HG02973 (cell line): Measurements from ENCODE around the gene ARFGEF2.
"Not testable (repeated sequence)": the region's sequence is repeated elsewhere in the genome, so short reads cannot be mapped to it uniquely, and the experiment has no call there.

Experiments
- ATAC-seq: cut with Tn5 transposase; IDR thresholded peaks from one replicate; pipeline ENCODE4 v1.9.1; 2021; ENCODE audit warnings: moderate library complexity; ENCODE audit not compliant: unreplicated experiment

Gene ARFGEF2

DNA sequence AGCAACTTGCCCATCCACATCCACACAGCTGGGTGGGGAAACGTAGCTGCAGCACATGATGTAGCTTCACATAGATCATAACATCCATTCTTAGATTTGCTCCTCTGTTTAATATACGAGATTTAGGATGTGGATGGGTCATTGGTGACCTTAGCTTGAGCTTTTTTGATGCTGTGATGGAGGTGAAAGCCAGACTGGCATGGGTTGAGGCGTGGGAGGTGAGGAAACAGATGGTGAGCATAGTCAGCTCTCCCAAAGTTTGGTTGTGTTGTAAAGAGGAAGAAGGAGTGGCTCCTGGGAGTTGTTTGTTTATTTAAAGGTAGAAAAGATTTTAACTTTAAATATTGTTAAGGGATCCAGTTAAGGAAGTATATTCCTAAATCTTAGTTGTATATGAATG lies 5.3 kb downstream of the ARFGEF2 start:
- no peak for ATAC-seq

DNA sequence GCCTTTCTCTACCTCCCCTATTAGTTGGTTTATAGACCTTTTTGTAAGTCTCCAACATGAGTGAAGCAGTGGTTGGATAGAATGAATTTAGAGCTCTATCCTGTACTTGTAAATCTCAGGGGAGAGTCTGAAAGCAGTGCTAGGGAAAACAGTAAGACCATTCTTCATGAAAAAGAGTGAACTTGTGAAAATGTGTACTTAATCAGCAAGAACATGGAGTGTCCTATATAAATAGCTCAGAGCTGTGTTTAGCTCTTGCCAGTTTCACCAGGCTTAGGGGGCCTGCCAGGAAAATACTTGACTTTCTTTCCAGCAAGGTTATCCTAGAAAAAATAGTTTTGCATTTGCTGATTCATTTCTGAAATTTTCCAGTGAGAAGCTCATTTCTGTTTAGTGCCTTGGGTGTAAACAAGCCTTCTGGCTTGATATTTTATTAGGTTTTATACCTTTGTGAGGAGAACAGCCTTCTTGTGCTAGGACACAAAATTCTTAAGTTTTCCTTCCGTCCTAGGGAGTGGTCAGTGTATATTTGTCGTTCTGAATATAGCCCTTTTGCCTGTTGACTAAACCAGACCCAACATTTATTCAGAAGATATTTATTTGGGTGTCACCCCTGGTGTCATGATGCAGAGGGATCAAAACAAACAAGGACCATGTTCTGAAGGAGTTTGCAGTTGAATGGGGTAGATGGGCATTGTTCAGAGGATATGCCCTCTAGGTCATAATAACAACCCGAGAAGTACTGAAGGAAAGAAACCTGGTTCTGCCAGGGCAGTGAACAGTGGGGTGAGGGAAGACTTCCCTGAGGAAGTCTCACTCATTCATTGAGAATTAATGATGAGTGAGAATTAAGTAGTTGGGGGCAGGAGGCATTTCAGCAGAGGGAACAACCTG lies 7.6 kb downstream of the ARFGEF2 start:
- no peak for ATAC-seq

DNA sequence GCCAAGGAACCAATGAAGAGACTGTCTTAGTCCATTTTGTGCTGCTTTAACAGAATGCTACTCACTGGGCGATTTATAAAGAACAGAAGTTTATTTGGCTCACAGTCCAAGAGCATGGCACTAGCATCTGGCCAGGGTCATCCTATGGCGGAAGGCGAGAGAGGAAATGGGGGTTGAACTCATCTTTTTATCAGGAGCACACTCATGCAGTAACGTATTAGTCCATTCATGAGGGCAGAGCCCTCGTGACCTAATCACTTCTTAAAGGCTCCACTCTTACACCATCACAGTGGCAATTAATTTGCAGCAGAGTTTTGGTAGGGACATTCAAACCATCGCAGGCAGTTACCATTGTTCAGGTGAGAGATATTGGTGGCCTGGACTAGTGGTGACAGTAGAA lies 8.5 kb downstream of the ARFGEF2 start:
- no peak for ATAC-seq

DNA sequence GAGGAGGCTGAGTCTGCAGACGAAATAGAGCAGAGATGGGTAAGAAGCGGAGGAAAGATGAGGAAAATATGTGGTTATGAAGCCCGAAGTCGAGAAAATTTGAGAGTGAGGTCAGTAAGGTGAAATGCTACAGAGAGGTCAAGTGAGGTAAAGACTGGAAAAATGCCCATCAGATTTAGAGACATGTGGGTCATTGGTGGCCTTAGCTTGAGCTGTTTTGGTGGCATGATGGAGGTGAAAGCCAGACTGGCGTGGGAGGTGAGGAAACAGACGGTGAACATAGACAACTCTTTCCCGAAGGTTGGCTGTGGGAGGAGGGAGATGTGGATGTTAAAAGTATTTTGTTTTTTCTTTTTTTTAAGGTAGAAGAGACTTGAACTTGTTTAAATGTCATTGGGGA lies 9.4 kb downstream of the ARFGEF2 start:
- ATAC-seq, result no peak

DNA sequence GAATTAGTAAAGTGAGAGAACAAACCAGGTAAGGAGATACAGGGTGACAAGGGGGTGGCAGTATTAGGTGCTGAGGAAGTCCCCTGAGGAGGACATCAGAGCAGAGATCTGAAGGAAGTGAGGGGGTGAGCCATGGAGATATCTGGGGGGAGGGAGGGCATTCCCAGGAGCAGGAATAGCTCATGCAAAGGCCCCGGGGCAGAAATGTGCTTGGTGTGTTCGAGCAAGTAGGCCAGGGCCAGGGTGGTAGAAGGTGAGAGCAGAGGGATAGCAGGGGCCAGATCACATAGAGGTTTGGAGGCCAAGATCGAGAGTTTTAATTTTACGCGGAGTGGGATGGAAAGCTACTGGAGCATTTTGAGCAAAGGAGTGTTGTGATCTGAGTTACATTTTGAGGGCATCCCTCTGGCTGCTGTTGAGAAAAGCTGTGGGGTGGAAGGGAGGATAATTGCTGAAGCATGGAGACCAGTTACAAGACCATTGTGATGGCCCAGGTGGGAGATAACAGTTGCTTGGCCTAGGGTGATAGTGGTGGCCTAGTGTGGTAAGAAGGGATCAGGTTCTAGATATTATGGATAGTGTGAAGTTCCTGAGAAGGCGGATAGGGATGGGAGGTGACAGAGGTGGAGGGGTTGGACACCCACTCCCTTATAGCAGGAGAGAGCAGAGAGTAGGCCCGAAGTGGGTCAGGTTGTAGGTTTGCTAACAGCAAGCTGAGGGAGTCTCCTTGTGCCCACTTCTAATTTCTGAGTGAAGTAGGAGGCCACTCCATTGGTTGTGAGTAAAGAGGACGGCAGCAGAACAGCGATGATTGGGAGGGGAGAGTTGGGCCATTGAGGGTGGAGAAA lies 10.2 kb downstream of the ARFGEF2 start:
- ATAC-seq, result no peak

DNA sequence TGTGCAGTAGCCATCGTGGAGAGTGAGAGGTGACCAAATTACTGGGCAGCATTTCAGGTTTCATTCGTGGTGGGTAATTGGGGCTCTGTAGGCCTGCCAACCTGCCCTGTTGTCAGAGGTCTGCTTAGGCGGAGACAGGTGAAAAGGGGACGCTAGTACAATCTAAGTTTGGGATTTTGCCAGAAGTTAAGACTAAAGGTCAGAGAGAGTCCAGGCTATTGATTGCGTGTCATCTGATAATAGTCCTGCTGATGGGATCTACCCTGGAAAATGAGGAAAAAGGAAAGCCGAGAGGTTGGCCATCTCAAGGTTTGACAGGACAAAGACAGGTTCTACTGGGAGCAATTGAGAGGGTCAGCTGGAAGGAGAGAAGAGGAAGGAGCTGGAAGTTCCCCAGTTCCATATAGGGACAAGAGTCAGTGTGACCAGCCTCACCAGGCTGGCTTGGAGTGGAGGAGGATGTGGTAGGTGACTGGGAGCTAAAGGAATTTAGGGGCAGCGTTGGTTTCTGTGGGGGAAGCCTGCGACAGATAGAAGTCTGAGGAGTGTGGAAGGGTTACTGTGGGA lies 10.9 kb downstream of the ARFGEF2 start:
- ATAC-seq, result no peak

DNA sequence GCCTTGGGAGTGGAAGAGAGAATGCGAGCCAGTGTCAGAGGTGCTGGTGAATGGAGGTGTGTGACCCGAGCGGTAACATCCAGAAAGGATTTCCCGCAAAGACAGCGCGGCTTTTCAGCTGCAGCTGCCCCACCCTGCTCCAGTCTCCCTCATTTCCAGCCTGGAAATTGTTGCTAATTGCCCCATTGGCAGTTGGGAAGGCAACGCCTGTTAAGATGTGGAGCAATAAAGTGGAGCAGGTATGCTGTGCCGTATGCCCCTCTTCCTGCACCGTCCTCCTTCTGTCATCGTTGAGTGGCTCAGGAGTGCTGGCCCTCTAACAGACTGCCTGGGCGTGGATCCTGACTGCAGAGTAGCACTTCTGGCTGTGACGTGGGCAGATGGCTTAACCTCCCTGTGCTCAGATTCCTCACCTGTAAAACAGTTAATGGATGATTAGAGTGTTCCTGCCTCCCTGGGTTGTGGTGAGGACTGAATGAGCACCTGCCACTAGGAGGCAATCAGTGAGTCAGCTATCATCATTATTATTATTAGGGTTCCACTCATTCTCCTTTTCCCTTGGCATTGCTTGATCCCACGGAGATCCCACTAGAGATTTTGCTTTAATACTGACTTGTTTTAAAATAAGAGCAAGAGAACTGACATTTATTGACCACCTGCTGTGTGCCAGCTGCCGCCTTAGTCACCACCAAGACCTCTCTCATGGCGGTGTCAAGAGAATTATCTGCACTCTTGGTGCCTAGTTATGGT lies 11.7 kb downstream of the ARFGEF2 start:
- ATAC-seq, result no peak

DNA sequence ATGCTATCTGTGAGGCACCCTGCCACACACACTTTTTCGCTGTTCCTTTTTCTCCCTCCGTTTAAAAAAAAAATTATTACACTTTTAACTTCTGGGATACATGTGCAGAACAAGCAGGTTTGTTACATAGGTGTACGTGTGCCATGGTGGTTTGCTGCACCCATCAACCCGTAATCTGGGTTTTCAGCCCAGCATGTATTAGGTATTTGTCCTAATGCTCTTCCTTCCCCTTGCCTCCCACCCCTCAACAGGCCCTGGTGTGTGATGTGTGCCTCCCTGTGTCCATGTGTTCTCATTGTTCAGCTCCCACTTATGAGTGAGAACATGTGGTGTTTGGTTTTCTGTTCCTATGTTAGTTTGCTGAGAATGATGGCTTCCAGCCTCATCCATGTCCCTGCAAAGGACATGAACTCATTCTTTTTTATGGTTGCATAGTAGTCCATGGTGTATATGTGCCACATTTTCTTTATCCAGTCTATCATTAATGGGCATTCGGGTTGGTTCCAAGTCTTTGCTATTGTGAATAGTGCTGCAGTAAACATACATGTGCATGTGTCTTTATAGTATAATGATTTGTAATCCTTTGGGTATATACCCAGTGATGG lies 12.9 kb downstream of the ARFGEF2 start:
- not testable (repeated sequence) for ATAC-seq

DNA sequence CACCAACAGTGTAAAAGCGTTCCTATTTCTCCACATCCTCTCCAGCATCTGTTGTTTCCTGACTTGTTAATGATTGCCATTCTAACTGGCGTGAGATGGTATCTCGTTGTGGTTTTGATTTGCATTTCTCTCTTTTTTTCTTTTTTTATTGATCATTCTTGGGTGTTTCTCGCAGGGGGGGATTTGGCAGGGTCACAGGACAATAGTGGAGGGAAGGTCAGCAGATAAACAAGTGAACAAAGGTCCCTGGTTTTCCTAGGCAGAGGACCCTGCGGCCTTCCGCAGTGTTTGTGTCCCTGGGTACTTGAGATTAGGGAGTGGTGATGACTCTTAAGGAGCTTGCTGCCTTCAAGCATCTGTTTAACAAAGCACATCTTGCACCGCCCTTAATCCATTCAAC lies 13.5 kb downstream of the ARFGEF2 start:
- not testable (repeated sequence) for ATAC-seq

DNA sequence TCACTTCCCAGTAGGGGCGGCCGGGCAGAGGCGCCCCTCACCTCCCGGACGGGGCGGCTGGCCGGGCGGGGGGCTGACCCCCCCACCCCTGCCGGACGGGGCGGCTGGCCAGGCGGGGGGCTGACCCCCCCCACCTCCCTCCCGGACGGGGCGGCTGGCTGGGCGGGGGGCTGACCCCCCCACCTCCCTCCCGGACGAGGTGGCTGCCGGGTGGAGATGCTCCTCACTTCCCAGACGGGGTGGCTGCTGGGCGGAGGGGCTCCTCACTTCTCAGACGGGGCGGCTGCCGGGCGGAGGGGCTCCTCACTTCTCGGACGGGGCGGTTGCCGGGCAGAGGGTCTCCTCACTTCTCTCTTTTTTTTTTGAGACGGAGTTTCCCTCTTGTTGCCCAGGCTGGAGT lies 14.7 kb downstream of the ARFGEF2 start:
- ATAC-seq, result not testable (repeated sequence)

DNA sequence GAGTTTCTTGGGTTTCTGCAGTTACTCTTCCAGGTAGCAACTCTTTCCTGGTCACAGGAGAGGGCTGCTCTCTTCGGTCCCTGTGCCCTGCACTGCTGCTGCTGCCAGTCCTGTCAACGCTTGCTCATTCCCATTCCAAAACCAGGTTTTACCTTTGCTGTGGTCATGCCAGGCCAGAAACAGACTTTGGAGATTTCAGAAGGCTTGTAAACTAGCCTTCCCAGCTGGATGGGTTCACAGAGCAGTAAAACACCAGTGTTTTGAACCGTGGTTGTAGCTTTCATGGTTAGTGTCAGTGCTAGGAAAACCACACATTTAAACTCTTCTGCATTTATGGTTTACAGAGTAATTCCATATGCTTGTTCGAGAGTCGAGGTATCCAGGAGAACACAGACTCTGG lies 16.2 kb downstream of the ARFGEF2 start:
- no peak for ATAC-seq

DNA sequence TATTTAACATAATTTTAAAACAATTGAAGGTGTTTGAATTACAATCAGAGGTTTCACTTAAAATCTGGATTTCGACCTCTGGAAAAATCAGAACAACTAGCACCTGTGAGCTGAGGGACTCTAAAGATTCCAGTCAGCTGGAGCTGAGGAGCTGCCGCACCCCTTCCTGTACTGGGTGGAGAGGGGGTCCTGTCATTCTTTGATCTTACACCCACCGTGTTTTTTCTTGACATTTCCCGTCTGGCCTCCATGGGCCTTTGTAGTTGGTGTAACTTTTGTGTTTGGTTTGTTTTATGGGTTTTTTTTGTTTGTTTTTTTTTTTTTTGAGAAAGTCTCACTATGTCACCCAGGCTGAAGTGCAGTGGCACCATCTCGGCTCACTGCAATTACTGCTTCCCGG lies 17.2 kb downstream of the ARFGEF2 start:
- no peak for ATAC-seq

DNA sequence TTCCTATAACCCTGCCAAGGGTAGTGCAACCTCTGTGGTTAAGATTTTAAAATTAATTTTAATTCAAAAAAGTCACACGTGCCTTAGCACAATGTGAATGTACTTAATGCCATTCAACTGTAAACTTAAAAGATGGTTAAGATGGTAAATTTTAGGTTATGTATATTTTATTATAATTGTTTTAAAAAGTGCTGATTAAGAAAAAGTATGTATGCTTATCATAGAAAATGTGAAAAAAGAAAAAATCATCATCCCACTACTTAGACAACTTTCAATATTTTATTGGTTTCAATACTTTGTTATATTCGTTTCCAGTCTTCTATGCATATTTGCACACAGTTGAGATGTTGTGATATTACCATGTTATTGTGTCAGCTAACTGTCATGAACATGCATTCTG lies 18.7 kb downstream of the ARFGEF2 start:
- no peak for ATAC-seq

DNA sequence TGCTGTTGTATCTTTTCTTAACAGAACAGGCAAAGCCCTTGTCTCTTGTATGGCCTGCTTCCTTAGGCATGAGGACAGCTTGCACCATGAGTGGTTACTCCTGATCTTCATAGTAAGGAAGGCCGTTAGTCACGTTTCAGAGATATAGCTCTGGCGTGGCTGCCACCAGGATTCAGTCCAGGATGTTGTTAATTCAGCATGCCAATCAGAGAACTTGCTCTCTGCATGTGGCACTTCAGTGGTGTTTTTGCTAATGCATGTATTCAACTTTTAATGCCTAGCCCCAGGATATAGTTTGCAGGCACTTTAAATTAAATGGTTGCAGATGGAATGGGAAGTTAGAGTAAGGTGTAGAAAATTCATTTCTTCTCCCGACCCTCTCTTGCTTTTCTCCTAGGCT lies 20.0 kb downstream of the ARFGEF2 start:
- no peak for ATAC-seq

DNA sequence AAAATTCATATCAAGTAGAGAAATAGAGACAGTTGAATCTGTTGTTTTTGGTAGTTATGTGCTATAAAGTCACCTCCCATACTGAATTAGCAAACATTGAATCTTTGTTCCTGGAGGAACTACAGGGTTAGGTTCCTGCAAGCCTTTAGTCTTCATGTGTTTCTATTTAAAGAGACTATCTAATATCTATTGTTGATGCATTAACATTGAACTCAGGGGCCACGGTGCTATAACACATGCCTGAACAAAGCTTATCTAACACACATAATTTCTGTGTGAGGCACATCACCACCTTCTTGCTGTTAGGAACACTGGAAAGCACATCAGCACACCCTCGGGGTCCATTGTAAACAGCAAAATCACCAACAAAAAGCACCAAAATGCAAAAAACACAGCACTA lies 21.2 kb downstream of the ARFGEF2 start:
- ATAC-seq, result no peak

DNA sequence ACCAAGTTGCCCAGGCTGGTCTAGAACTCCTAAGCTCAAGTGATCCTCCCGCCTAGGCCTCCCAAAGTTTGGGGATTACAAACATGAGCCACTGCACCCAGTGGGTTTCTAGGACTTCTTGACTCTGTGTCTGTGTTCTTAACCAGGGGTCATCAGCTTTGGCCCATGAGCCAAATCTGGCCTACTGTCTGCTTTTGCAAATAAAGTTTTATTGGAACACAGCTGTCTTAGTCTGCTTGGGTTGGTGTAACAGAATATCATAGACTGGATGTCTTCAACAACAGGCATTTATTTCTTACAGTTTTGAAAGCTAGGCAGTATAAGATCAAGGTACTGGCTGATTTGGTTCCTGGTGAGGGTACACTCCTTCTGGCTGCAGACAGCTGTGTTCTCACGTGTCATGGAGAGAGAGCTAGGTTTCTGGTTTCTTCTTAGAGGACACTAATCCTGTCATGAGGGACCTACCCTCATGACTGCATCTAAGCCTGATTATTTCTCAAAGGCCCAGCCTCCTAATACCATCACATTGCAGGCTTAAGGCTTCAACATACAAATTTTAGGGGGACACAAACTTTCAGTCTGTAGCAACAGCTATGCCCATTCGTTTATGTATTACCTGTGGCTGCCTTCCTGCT lies 23.3 kb downstream of the ARFGEF2 start:
- ATAC-seq, result no peak

DNA sequence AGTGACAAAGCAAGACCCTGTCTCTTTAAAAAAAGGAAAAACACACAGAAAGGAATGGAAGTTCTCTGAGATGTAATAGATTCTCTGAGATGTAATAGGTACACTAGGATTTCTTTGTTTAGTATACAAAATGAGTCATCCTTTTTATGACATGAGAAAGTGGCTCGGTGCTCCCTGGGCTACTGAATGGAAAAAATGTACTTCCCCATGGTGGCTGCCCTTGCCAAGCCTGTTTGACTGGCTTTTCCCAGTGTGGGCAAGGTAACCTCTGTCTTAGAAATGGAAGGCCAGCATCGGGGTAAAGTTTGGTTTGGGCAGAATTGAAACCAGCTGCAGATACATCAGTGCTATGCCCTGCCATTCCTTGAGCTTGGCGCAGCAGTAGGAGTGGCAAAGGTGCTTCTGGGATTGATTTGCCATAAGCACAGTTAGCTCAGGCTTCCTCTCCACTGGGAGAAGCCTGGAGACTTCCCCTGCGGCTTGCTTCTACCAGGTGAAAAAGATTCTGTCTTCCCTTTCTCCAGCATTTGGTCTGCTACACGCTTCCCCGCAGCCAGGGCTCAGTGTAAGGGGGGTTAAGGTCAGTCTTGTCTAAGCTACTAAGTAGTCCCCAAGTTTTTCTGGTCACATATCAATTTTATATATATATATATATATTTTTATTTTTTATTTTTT lies 24.5 kb downstream of the ARFGEF2 start:
- no peak for ATAC-seq

DNA sequence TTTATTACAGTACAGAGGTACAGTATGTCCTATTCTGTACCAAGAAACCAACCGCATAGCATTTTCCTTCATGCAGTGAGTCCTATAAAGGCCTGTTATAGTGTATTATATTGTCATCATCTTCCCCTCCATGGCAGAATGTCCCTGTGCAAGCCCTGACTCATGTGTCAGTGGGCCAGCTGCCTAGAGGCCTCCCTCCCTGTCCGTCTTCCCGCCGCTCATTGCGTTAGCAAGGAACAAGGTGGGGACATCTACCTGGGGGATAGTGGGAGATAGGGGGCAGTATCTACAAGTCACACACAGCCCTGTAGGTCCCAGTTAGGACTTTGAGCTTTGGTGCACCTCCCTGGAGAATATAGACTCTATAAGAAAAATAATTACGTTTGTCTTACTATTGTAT lies 27.1 kb downstream of the ARFGEF2 start:
- no peak for ATAC-seq

DNA sequence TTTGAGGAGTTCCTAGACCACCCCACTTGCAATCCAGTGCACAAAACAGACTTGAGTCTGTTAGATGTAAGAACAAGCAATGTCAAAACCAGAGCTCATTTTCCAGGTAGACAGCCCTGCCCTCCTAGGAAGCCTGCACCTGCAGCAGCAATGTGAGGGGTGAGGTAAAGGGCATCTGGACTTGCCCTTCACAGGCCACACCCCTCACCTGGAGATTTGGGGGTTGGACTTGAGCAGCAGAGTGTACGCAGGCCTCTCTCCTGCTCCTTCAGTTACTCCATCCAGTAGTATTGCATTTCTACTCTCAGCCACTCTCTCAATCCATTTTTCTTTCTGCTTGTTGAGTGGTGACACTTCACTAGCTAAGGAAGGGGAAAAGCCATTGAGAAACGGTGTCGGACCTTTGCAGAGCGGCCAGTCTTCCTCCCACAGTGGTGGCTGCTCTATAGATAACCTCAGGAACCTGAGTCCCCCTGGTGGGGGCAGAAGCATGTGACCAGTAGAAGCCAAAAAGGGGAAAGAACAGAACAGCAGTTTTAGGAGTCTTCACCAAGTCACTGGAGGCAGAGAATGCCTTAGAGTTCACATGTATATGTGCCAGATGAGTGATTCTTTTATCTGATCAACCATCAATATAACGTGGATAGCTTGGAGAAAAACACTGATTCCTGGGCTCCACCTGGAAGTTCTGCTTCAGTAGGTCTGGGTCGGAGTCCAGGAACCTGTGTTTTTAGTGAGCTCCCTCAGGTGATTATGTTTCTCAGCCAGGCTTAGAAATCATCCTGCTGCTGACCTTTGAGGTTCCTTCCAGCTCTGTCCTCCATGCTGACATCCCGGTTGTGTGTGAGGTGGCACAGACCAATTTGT lies 28.0 kb downstream of the ARFGEF2 start:
- ATAC-seq, result no peak
